Astrocyte (in vitro differentiated cells and primary cell): ENCODE measurements around the gene VEPH1. TPM values are rescaled to one million over a fixed set of nuclear protein-coding genes. Genes with fewer than 3 reads are reported as not detected.

ENCODE experiments used
- DNase-seq: peaks from one replicate; pipeline ENCODE4 v3.0.0-alpha.2; 2010; ENCODE audit warnings: low read depth
- FAIRE-seq: peaks from 2 replicates; lab custom pipeline; 2011; peaks lifted over from hg19 to GRCh38; lab: Jason Lieb, UNC
- H2AFZ ChIP-seq: 2 replicates; pipeline ENCODE4 v1.6.0; 2012; ENCODE audit warnings: low read depth, low read length, inconsistent platforms
- H3K27ac ChIP-seq: 2 replicates; pipeline ENCODE4 v1.5.1; 2011; ENCODE audit warnings: low read depth, low read length, inconsistent platforms
- H3K27me3 ChIP-seq: 2 replicates; pipeline ENCODE4 v1.6.0; 2011; ENCODE audit warnings: low read length, inconsistent platforms; ENCODE audit not compliant: insufficient read depth
- H3K36me3 ChIP-seq: 2 replicates; pipeline ENCODE4 v1.5.1; 2011; ENCODE audit warnings: low read length, inconsistent platforms; ENCODE audit not compliant: insufficient read depth
- H3K4me1 ChIP-seq: 2 replicates; pipeline ENCODE4 v1.5.1; 2011; ENCODE audit warnings: low read length, inconsistent platforms; ENCODE audit not compliant: insufficient read depth
- H3K4me2 ChIP-seq: 2 replicates; pipeline ENCODE4 v1.6.0; 2012; ENCODE audit warnings: low read length, inconsistent platforms
- H3K4me3 ChIP-seq: 2 replicates; pipeline ENCODE4 v1.5.1; 2011; ENCODE audit warnings: low read depth, mild to moderate bottlenecking, low read length, inconsistent platforms; ENCODE audit not compliant: insufficient read depth
- H3K79me2 ChIP-seq: 2 replicates; pipeline ENCODE4 v1.6.0; 2012; ENCODE audit warnings: mild to moderate bottlenecking, low read length, inconsistent platforms; ENCODE audit not compliant: insufficient read depth
- H3K9ac ChIP-seq: 2 replicates; pipeline ENCODE4 v1.6.0; 2012; ENCODE audit warnings: mild to moderate bottlenecking, low read length, inconsistent platforms
- H3K9me3 ChIP-seq: 2 replicates; pipeline ENCODE4 v1.5.1; 2012; ENCODE audit warnings: low read depth, mild to moderate bottlenecking, low read length, inconsistent platforms; ENCODE audit not compliant: insufficient read depth
- H4K20me1 ChIP-seq: 2 replicates; pipeline ENCODE4 v1.6.0; 2012; ENCODE audit warnings: low read length, inconsistent platforms; ENCODE audit not compliant: insufficient read depth
- H3K27ac Mint-ChIP-seq: one replicate; pipeline ENCODE4 v1.8.0; 2021; ENCODE audit warnings: mild to moderate bottlenecking, mixed read lengths; ENCODE audit not compliant: unreplicated experiment
- H3K27me3 Mint-ChIP-seq: one replicate; pipeline ENCODE4 v1.8.0; 2021; ENCODE audit warnings: low read depth, mixed read lengths; ENCODE audit not compliant: unreplicated experiment
- H3K36me3 Mint-ChIP-seq: one replicate; pipeline ENCODE4 v1.8.0; 2021; ENCODE audit warnings: low read depth, mixed read lengths; ENCODE audit not compliant: unreplicated experiment
- H3K4me1 Mint-ChIP-seq: one replicate; pipeline ENCODE4 v1.8.0; 2021; ENCODE audit warnings: low read depth, mixed read lengths; ENCODE audit not compliant: unreplicated experiment
- H3K4me3 Mint-ChIP-seq: one replicate; pipeline ENCODE4 v1.8.0; 2021; ENCODE audit warnings: mild to moderate bottlenecking, moderate library complexity, mixed read lengths; ENCODE audit not compliant: unreplicated experiment
- H3K9me3 Mint-ChIP-seq: one replicate; pipeline ENCODE4 v1.8.0; 2021; ENCODE audit warnings: mild to moderate bottlenecking, mixed read lengths; ENCODE audit not compliant: unreplicated experiment
- CTCF ChIP-seq: IDR thresholded peaks from 2 replicates; pipeline ENCODE4 v1.5.1; 2011; ENCODE audit warnings: low read depth, mild to moderate bottlenecking, inconsistent platforms, low read length, moderate library complexity; ENCODE audit not compliant: insufficient read depth
- EZH2 ChIP-seq: IDR thresholded peaks from 2 replicates; pipeline ENCODE4 v1.6.1; 2012; ENCODE audit warnings: mild to moderate bottlenecking, low read length, inconsistent platforms; ENCODE audit not compliant: insufficient read depth
- total RNA-seq: library from RNA; stranded (reverse); gene quantifications from 2 replicates; pipeline ENCODE4 v1.2.1, GENCODE V29; 2021

VEPH1 gene
- total RNA-seq, 1 donor from 2014 or later, result 9.4 TPM

- Histone ChIP-seq H2AFZ (no peak overlapping the region), H3K9me3 (no peaks in the 10 kb centered on the region), H3K9ac (no peak overlapping the region), H3K27ac (no peak overlapping the region), H3K4me1 (no peaks in the 10 kb centered on the region), H3K4me2 (no peak overlapping the region), H3K27me3 (no peaks in the 10 kb centered on the region), H3K4me3 (no peak overlapping the region), H3K36me3 (no peaks in the 10 kb centered on the region), H4K20me1 (no peaks in the 10 kb centered on the region), H3K79me2 (no peaks in the 10 kb centered on the region)
- Mint-ChIP-seq H3K4me3 (no peak overlapping the region), H3K4me1 (no peaks in the 10 kb centered on the region), H3K36me3 (no peaks in the 10 kb centered on the region), H3K27ac (no peak overlapping the region), H3K9me3 (no peaks in the 10 kb centered on the region), H3K27me3 (no peaks in the 10 kb centered on the region)
- TF ChIP-seq CTCF, result no peak
- TF ChIP-seq EZH2, result no peak
- no peak for FAIRE-seq
- DNase-seq, result no peak
These were observed 231.8 kb downstream of the VEPH1 start for GRCh38 chr3:157271283-157271882.

GRCh38 chr3:157268026-157268425 is 235.2 kb downstream of the VEPH1 start:
- Histone ChIP-seq H3K9me3 (no peaks in the 10 kb centered on the region), H2AFZ (no peak overlapping the region), H3K4me1 (no peaks in the 10 kb centered on the region), H3K27me3 (no peaks in the 10 kb centered on the region), H3K4me2 (no peak overlapping the region), H3K27ac (no peak overlapping the region), H3K9ac (no peak overlapping the region), H3K36me3 (no peaks in the 10 kb centered on the region), H4K20me1 (no peaks in the 10 kb centered on the region), H3K79me2 (no peaks in the 10 kb centered on the region), H3K4me3 (no peak overlapping the region)
- H3K27me3 Mint-ChIP-seq, result no peaks in the 10 kb centered on the region
- no peak for DNase-seq
- no peak overlapping the region for H3K27ac Mint-ChIP-seq
- TF ChIP-seq CTCF (no peak), EZH2 (no peak)
- H3K9me3 Mint-ChIP-seq, result no peaks in the 10 kb centered on the region
- H3K4me3 Mint-ChIP-seq, result no peak overlapping the region
- no peaks in the 10 kb centered on the region for H3K36me3 Mint-ChIP-seq
- no peak for FAIRE-seq
- no peaks in the 10 kb centered on the region for H3K4me1 Mint-ChIP-seq

- H3K79me2 ChIP-seq, result no peaks in the 10 kb centered on the region
- Mint-ChIP-seq H3K4me3 (no peak overlapping the region), H3K27me3 (no peaks in the 10 kb centered on the region), H3K4me1 (no peaks in the 10 kb centered on the region), H3K9me3 (no peaks in the 10 kb centered on the region), H3K27ac (no peak overlapping the region), H3K36me3 (no peaks in the 10 kb centered on the region)
- no peaks in the 10 kb centered on the region for H3K27me3 ChIP-seq
- DNase-seq (no peak), FAIRE-seq (no peak)
- H3K4me3 ChIP-seq, result no peak overlapping the region
- H3K9me3 ChIP-seq, result no peaks in the 10 kb centered on the region
- TF ChIP-seq CTCF, result no peak
- no peak for TF ChIP-seq EZH2
- H2AFZ ChIP-seq, result no peak overlapping the region
- H3K4me2 ChIP-seq, result no peak overlapping the region
- no peak overlapping the region for H3K9ac ChIP-seq
- no peaks in the 10 kb centered on the region for H3K4me1 ChIP-seq
- H3K36me3 ChIP-seq, result no peaks in the 10 kb centered on the region
- H4K20me1 ChIP-seq, result no peaks in the 10 kb centered on the region
- no peak overlapping the region for H3K27ac ChIP-seq
These were observed 237.3 kb downstream of the VEPH1 start for GRCh38 chr3:157265931-157266330.
